OCI-LY1 (cell line): ENCODE data around the gene ACHE.

Experiments used
- H2AFZ ChIP-seq: fragments of 200-600 bp; sonication (generic), shearing (Covaris generic); 2 replicates; pipeline ENCODE4 v1.6.0; 2014; ENCODE audit warnings: antibody characterized with exemption, mild to moderate bottlenecking, low read length
- H3F3A ChIP-seq: fragments of 200-600 bp; sonication (generic), shearing (Covaris generic); 2 replicates; pipeline ENCODE4 v1.6.0; 2014; ENCODE audit warnings: mild to moderate bottlenecking, antibody characterized with exemption, low read length, moderate library complexity; ENCODE audit not compliant: insufficient read depth
- H3K27ac ChIP-seq: fragments of 200-600 bp; sonication (generic); 2 replicates; pipeline ENCODE4 v1.5.1; 2014; ENCODE audit warnings: low read length, mixed run types, mild to moderate bottlenecking, low read depth; ENCODE audit not compliant: poor library complexity, severe bottlenecking
- H3K27me3 ChIP-seq: fragments of 200-600 bp; sonication (generic); 2 replicates; pipeline ENCODE4 v1.6.0; 2014; ENCODE audit warnings: antibody characterized with exemption, mild to moderate bottlenecking, low read length, moderate library complexity; ENCODE audit not compliant: insufficient read depth
- H3K36me3 ChIP-seq: fragments of 200-600 bp; sonication (generic); 2 replicates; pipeline ENCODE4 v1.6.1; 2014; ENCODE audit warnings: mild to moderate bottlenecking, antibody characterized with exemption, low read length, moderate library complexity, mixed read lengths; ENCODE audit not compliant: insufficient read depth
- H3K4me1 ChIP-seq: fragments of 200-600 bp; sonication (generic); 2 replicates; pipeline ENCODE4 v1.5.1; 2014; ENCODE audit warnings: mild to moderate bottlenecking, low read length, moderate library complexity; ENCODE audit not compliant: insufficient read depth, severe bottlenecking
- H3K4me2 ChIP-seq: fragments of 200-600 bp; sonication (generic), shearing (Covaris generic); 2 replicates; pipeline ENCODE4 v1.6.1; 2014; ENCODE audit warnings: low read length
- H3K4me3 ChIP-seq: fragments of 200-600 bp; sonication (generic); 2 replicates; pipeline ENCODE4 v1.5.1; 2014; ENCODE audit warnings: low read length, low read depth, mild to moderate bottlenecking, mixed read lengths; ENCODE audit not compliant: poor library complexity, severe bottlenecking
- H3K79me2 ChIP-seq: fragments of 200-600 bp; shearing (Covaris generic); 2 replicates; pipeline ENCODE4 v1.6.1; 2016; ENCODE audit warnings: mixed run types, low read length, mixed read lengths; ENCODE audit not compliant: insufficient read depth
- H3K9ac ChIP-seq: fragments of 200-600 bp; sonication (generic), shearing (Covaris generic); 2 replicates; pipeline ENCODE4 v1.6.1; 2014; ENCODE audit warnings: mild to moderate bottlenecking, low read length, mixed read lengths
- H3K9me2 ChIP-seq: fragments of 200-600 bp; sonication (generic), shearing (Covaris generic); 2 replicates; pipeline ENCODE4 v1.6.1; 2014; ENCODE audit warnings: low read depth, mild to moderate bottlenecking, low read length, mixed read lengths
- H3K9me3 ChIP-seq: fragments of 200-600 bp; shearing (Covaris generic); 2 replicates; pipeline ENCODE4 v1.6.1; 2014; ENCODE audit warnings: low read length, mixed read lengths
- H4K20me1 ChIP-seq: fragments of 200-600 bp; sonication (generic), shearing (Covaris generic); 2 replicates; pipeline ENCODE4 v1.6.0; 2016; ENCODE audit warnings: mild to moderate bottlenecking, low read length; ENCODE audit not compliant: insufficient read depth
- CTCF ChIP-seq: fragments of 200-600 bp; sonication (generic), shearing (Covaris generic); IDR thresholded peaks from 2 replicates; pipeline ENCODE4 v1.5.1; 2017; ENCODE audit warnings: mild to moderate bottlenecking, antibody characterized with exemption, low read length, moderate library complexity, mixed read lengths
- EZH2 ChIP-seq: fragments of 200-600 bp; sonication (generic), shearing (Covaris generic); IDR thresholded peaks from 2 replicates; pipeline ENCODE4 v1.8.0; 2017; ENCODE audit warnings: borderline replicate concordance, mixed run types, mild to moderate bottlenecking, antibody characterized with exemption, low read length, moderate library complexity, mixed read lengths

The ACHE gene

GRCh38 chr7:100888291-100888987 is 7.2 kb downstream of the ACHE start:
- Histone ChIP-seq H3K4me3 (peak overlapping the region; percentile 74), H3K4me1 (peaks cover 41% of the 10 kb centered on the region), H3F3A (0 out of 2 replicates have a peak, but pooled peaks cover 6% of the 10 kb centered on the region), H3K27me3 (0 out of 2 replicates have a peak, but pooled peaks cover 4% of the 10 kb centered on the region), H3K27ac (peak overlapping the region; percentile 85), H3K4me2 (peak overlapping the region; percentile 78), H4K20me1 (no peaks in the 10 kb centered on the region), H3K9me2 (no peaks in the 10 kb centered on the region), H3K9me3 (no peaks in the 10 kb centered on the region), H2AFZ (no peak overlapping the region), H3K79me2 (no peaks in the 10 kb centered on the region), H3K36me3 (peaks cover 51% of the 10 kb centered on the region), H3K9ac (peak overlapping the region; percentile 84)
- TF ChIP-seq EZH2, result no peak
- no peak for TF ChIP-seq CTCF

- Histone ChIP-seq H2AFZ (no peak overlapping the region), H3K36me3 (peaks cover 59% of the 10 kb centered on the region), H3K27me3 (0 out of 2 replicates have a peak, but pooled peaks cover 4% of the 10 kb centered on the region), H3F3A (0 out of 2 replicates have a peak, but pooled peaks cover 6% of the 10 kb centered on the region), H3K27ac (peak overlapping the region; percentile 85), H3K4me1 (peaks cover 41% of the 10 kb centered on the region), H3K4me3 (peak overlapping the region; percentile 74), H4K20me1 (no peaks in the 10 kb centered on the region), H3K4me2 (peak overlapping the region; percentile 78), H3K9me2 (no peaks in the 10 kb centered on the region), H3K9ac (peak overlapping the region; percentile 84; the same call in 1 of the 2 replicates), H3K9me3 (no peaks in the 10 kb centered on the region), H3K79me2 (no peaks in the 10 kb centered on the region)
- no peak for TF ChIP-seq EZH2
- no peak for TF ChIP-seq CTCF
Measured at GRCh38 chr7:100887516-100888290, 8.0 kb downstream of the ACHE start.

- Histone ChIP-seq H4K20me1 (no peaks in the 10 kb centered on the region), H3K4me2 (peak overlapping the region; percentile 78), H3K9ac (peak overlapping the region; percentile 36; the same call in 1 of the 2 replicates), H3K9me3 (no peaks in the 10 kb centered on the region), H3K4me3 (peak overlapping the region; percentile 22), H3K9me2 (no peaks in the 10 kb centered on the region), H3F3A (0 out of 2 replicates have a peak, but pooled peaks cover 6% of the 10 kb centered on the region), H3K27ac (peak overlapping the region; percentile 85), H3K27me3 (0 out of 2 replicates have a peak, but pooled peaks cover 4% of the 10 kb centered on the region), H2AFZ (no peak overlapping the region), H3K4me1 (peaks cover 41% of the 10 kb centered on the region), H3K79me2 (no peaks in the 10 kb centered on the region), H3K36me3 (peaks cover 65% of the 10 kb centered on the region)
- no peak for TF ChIP-seq EZH2
- no peak for TF ChIP-seq CTCF
Measured at GRCh38 chr7:100886936-100887515, 8.7 kb downstream of the ACHE start.
